Stimulated activated CD4-positive, alpha-beta T cell treated with anti-CD3 and anti-CD28 coated beads, Interleukin-12 subunit alpha, Interleukin-12 subunit beta, amount 100 ng/mL, for 48 hours (primary cell): ENCODE results near the gene CTNNA2.

Source experiments
- DNase-seq, 3 donors: peaks; one replicate each; pipeline ENCODE4 v3.0.0-alpha.2; 2020; ENCODE audit warnings: low read depth in 2 of 3, low spot score in 1 of 3

The CTNNA2 gene

GRCh38 chr2:79975791-79976565, 463.1 kb downstream of the CTNNA2 start:
- DNase-seq = no peak

- DNase-seq = no peak
These were observed 464.9 kb downstream of the CTNNA2 start for GRCh38 chr2:79977792-79978191.

GRCh38 chr2:79980116-79980515, 467.3 kb downstream of the CTNNA2 start:
- DNase-seq = no peak

GRCh38 chr2:79980816-79981215, 468.0 kb downstream of the CTNNA2 start:
- no peak for DNase-seq

GRCh38 chr2:79981316-79981715, 468.5 kb downstream of the CTNNA2 start:
- DNase-seq = no peak

DNA sequence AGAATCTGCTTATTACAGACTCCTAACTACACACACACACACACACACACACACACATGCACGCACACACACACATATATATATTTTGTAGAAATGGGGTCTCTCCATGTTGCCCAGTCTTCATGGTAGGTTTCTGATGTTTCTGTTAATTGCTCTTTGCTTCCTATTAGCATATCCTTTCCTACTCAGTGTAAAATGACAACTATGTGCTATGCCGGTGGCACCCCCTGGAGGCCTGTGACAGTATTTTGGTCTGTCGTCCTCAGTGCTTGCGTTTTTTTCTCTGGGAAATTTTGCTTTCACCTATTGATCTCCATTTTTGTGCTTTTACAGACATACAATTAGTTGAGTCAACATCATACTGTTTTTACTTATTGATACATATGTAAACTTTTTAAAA, 469.6 kb downstream of the CTNNA2 start:
- no peak for DNase-seq

- no peak for DNase-seq
These were observed 471.6 kb downstream of the CTNNA2 start for GRCh38 chr2:79984476-79984875.

GRCh38 chr2:79985145-79985544, 472.3 kb downstream of the CTNNA2 start:
- no peak for DNase-seq

DNA sequence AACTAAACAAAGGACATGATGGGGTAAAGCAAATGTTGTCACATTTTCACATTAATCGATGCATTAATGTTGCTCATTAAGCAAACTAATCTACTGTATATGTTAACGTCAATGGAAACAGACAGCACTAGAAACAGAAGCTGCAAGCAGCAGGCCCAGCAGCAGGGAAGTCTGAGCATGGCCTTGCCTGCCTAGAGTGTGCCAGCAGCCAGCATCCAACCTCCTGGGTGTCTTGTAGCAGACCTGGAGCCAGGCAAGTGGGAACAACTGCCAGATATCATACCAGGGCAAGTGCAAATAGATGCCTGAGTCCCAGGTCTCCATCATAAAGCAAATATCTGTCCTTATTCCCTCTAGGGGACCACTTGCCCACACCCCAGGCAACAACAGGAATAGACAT, 472.7 kb downstream of the CTNNA2 start:
- no peak for DNase-seq

- DNase-seq = no peak
These were observed 480.3 kb downstream of the CTNNA2 start for GRCh38 chr2:79993144-79993543.

DNA sequence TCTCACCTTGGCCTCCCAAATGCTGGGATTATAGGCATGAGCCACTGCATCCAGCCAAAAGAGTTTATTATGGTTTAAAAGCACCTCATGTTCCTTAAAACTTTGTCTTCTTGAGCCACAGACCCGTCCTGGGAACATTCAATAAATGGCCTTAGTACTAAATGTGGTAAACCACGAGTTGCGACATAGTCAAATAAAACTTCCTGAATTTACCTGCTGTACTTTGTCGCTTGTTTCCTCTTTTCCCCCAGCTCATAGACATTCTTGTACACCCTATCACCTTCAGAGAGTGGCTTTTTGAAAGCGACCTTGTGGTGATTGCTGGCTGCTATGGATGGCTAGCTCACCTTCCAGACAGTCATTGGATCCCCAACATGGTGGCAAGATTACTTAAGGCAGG, 481.3 kb downstream of the CTNNA2 start:
- DNase-seq = no peak

DNA sequence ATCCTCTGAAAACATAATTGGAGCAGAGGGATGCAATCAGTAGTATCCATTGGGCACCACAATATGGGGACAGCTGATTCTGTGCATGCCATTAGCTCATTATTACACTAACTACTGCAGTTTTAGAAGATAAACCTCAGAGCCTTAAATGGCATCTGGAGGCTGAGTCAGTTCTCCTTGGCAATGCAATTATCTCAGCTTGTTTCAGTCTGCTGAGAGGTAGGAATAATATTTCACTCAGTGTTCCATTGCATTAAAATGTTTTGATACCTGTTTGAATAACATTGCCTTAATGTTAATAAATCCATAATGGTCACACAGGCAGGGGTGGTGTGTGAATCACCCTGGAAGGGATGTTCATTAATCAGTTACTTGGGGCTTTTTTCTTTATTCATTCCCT, 482.1 kb downstream of the CTNNA2 start:
- no peak for DNase-seq

DNA sequence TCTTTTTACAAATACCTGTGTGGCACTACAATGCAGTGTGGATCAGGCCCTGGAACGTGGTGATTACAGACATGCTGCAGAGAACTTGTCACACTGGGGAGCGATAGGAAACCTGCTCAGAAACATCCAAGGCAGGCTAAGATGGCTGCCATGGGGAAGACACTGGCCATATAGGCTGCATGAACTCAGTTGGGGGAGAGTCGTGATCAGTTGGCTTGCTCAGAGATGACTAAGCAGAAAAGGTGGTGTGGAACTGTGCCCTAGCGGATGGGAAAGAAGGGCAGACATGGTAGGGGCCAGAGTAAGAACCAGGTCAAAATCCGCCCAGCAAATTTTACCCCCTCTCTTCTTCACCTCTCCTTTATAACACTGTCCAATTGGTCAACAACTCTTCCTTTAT, 483.9 kb downstream of the CTNNA2 start:
- no peak for DNase-seq

DNA sequence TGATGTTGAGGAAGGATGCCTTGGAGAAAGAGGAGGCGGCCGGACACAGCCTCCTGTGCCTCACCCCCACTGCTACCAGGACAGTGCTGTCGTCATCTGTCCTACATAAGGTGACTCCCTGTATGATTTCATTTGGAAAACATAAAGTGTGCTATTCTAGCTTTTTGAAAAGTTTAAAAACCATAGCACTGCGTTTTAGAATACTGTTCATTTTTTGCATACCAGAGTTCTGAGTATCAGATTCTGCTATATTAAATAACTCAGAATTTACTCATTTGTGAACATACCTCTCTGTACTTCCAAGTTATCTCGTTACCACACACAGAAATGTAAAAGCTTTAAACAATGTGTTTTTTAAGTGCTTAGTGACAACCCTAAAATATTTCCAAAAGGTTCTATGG, 488.9 kb downstream of the CTNNA2 start:
- no peak for DNase-seq

- DNase-seq = no peak
These were observed 489.3 kb downstream of the CTNNA2 start for GRCh38 chr2:80002112-80002511.

DNA sequence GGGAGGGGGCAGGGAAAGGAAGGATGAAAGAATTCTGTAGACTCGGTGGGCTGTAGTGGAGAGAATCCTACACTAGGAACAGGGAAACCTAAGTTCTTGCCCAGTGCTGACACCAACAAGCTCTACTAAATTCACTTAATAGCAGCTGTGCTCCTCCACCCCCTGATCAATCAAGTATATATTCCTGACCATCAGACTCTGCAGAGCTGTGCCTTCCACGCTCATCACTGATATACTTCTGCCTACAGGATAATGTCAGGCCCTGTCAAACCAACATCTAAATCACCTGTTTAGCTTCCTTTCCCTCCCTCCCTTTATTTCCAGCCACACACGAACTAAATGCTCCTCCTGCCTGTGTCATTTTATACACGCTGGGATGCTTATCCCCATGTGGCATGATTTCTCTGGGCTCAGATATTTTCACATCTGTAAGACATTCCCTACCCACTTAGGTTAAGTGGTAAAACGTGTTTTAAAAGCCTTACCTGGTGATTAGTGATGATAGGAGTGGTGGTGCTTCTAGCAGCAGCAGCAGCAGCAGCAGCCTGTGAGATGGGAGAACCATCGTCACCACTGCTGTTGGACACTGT, 489.8 kb downstream of the CTNNA2 start:
- no peak for DNase-seq

DNA sequence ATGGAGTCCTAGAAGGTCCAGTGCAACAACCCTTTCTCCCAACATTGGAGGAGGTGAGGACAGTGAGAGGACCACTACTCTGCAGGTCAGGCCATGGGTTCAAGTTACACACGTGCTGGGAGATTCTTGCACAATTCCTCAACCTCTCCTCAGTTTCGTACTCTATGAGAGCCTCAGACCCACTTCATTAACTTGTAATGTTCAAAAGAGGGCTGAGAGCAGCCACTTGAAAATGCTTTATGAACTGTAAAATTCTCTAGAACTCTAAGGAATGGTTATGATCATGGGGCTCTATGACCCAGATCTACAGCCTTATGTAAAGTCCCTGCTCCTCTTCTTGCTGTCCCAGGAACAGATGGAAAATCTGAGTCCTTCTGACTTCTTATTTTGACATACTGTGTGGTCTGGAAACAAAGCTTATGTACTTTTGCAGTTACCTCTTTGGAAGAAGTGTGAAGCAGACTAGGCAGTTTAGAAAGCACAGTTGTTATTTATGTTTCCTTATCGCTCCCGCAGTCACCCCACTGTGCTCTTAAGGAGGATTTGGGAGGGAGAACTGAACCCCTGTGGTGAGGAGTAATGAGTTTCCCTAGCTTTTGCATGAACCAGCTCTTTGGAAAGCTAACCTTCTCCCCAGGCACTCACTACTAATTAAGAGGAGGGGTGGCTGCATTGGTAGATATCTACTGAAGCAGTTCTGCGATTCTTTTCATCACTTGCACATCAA, 495.1 kb downstream of the CTNNA2 start:
- no peak for DNase-seq

DNA sequence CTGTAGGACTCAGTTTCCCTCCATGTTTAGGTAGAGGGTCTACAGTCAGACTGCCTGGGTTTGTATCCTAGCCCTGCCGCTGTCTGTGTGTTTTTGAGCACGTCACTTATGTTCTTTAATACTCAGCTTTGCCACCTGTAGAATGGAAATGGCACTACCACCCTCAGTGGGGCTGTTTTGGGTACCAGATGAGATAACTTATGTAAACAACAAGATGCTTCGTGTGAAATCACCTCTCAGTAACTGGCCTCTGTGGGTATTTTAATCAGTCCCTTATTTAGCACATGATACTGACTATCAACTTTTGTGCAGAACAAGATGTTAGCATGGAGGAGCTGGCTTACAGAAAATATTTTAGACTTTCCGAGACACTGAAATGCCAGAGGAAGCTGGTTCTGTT, 495.7 kb downstream of the CTNNA2 start:
- no peak for DNase-seq

- no peak for DNase-seq
These were observed 496.4 kb downstream of the CTNNA2 start for GRCh38 chr2:80009211-80009610.

GRCh38 chr2:80012061-80012460, 499.2 kb downstream of the CTNNA2 start:
- DNase-seq = no peak

DNA sequence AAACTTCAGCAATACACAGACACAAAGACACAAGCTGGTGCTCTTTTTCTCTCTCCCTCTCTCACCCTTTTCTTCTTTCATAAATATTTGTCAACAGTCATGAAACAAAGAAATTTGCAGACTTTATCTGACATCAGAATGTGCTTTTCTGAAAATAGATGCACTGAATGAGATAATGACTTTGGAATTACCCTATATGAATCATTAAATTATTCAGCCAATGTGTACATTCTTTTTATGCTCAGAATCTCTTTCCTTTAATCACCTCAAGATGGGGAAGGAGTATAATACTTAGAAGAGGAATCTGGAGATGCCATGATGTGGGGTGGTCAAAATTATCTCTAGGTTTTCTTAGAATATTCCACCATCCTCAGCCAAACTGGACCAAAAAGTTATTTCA, 501.8 kb downstream of the CTNNA2 start:
- no peak for DNase-seq

DNA sequence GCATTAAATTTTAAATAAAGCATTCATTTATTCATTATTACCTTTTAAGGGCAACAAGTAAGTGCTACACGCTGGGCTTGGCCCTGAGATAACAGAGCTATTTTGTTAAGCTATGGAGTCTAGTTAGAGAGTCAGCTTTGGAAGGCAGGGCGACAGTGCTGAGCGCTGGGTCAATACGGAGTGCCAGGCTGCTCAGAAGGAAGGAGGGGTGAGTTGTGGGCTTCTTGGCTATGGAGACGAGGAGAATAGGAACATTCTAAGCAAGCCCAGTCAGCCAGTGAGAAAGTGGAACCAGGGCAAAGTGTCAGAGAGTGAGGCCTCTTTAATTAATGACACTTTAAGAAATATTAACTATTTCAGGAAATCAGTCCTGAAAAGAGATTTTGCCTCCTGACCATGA, 503.3 kb downstream of the CTNNA2 start:
- no peak for DNase-seq
